HCT116 (cell line): ENCODE measurements around the gene TMEM117.

ENCODE experiments used
- CEBPB ChIP-seq: IDR thresholded peaks from 2 replicates; pipeline ENCODE4 v1.6.1; 2012; ENCODE audit warnings: low read depth
- CTCF ChIP-seq, 3 experiments: fragments of 200-600 bp in 1 of 3; sonication (generic) in 1 of 3; IDR thresholded peaks in 2 of 3; conservative IDR thresholded peaks in 1 of 3; 2 replicates each; pipeline ENCODE4 v1.5.1; 2012 to 2017; ENCODE audit warnings: low read depth in 2 of 3, low read length in 2 of 3, antibody characterized with exemption in 1 of 3, borderline replicate concordance in 1 of 3, control low read depth in 1 of 3, mild to moderate bottlenecking in 1 of 3, mixed read lengths in 1 of 3, mixed run types in 1 of 3, moderate library complexity in 1 of 3; ENCODE audit not compliant: insufficient read depth in 1 of 3
- EZH2phosphoT487 ChIP-seq: fragments of 200-600 bp; IDR thresholded peaks from 2 replicates; pipeline ENCODE4 v1.6.1; 2018; ENCODE audit warnings: antibody characterized with exemption, borderline replicate concordance
- POLR2A ChIP-seq: IDR thresholded peaks from 2 replicates; pipeline ENCODE4 v1.7.0; 2011; ENCODE audit warnings: borderline replicate concordance; ENCODE audit not compliant: insufficient read depth, insufficient read length; ENCODE audit errors: extremely low read depth
- POLR2AphosphoS5 ChIP-seq: IDR thresholded peaks from 2 replicates; pipeline ENCODE4 v1.6.1; 2011; ENCODE audit warnings: mild to moderate bottlenecking, low read depth, low read length, moderate library complexity
- SRF ChIP-seq: IDR thresholded peaks from 2 replicates; pipeline ENCODE4 v1.6.1; 2012; ENCODE audit warnings: low read depth
- TF ChIP-seq, protein P1 (sequence below): IDR thresholded peaks from 2 replicates; pipeline ENCODE4 v1.6.1; 2012; ENCODE audit warnings: low read depth
- TF ChIP-seq, protein P2 (sequence below): IDR thresholded peaks from 2 replicates; pipeline ENCODE4 v1.6.1; 2012

GRCh38 chr12:43988838-43989560 lies 153.1 kb downstream of the TMEM117 start:
- TF ChIP-seq CTCF (IDR thresholded peaks at IDR 0.05 in 2 of 3, conservative IDR thresholded peaks at IDR 0.05 in 1 of 3; ENCODE audit: borderline replicate concordance in 1 of 3, insufficient read depth in 1 of 3, low read depth in 2 of 3, low read length in 2 of 3) (no peak), CEBPB (no peak), POLR2AphosphoS5 (no peak), EZH2phosphoT487 (no peak), SRF (no peak), POLR2A (no peak)
- TF ChIP-seq, protein P1, sequence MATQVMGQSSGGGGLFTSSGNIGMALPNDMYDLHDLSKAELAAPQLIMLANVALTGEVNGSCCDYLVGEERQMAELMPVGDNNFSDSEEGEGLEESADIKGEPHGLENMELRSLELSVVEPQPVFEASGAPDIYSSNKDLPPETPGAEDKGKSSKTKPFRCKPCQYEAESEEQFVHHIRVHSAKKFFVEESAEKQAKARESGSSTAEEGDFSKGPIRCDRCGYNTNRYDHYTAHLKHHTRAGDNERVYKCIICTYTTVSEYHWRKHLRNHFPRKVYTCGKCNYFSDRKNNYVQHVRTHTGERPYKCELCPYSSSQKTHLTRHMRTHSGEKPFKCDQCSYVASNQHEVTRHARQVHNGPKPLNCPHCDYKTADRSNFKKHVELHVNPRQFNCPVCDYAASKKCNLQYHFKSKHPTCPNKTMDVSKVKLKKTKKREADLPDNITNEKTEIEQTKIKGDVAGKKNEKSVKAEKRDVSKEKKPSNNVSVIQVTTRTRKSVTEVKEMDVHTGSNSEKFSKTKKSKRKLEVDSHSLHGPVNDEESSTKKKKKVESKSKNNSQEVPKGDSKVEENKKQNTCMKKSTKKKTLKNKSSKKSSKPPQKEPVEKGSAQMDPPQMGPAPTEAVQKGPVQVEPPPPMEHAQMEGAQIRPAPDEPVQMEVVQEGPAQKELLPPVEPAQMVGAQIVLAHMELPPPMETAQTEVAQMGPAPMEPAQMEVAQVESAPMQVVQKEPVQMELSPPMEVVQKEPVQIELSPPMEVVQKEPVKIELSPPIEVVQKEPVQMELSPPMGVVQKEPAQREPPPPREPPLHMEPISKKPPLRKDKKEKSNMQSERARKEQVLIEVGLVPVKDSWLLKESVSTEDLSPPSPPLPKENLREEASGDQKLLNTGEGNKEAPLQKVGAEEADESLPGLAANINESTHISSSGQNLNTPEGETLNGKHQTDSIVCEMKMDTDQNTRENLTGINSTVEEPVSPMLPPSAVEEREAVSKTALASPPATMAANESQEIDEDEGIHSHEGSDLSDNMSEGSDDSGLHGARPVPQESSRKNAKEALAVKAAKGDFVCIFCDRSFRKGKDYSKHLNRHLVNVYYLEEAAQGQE = no peak
- TF ChIP-seq, protein P2, sequence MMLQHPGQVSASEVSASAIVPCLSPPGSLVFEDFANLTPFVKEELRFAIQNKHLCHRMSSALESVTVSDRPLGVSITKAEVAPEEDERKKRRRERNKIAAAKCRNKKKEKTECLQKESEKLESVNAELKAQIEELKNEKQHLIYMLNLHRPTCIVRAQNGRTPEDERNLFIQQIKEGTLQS = no peak
